Activated T-helper 1 cell treated with anti-CD3 and anti-CD28 coated beads, Interleukin-12 subunit alpha, Interleukin-12 subunit beta, Interleukin-2, Interleukin-4 antibody, amounts not matched to agents 30 ng/mL and 10 ng/mL and 1 ng/mL, durations not matched to agents 14 hours and 24 hours and 36 hours (primary cell): ENCODE results near the gene CSNK2A3. TPM values are rescaled to one million over a fixed set of nuclear protein-coding genes. Genes with fewer than 3 reads are reported as not detected.

Experiments used
- DNase-seq: peaks from one replicate; pipeline ENCODE4 v3.0.0; 2021; ENCODE audit warnings: low spot score
- H3K27ac Mint-ChIP-seq: one replicate; pipeline ENCODE4 v1.8.0; 2021; ENCODE audit warnings: mild to moderate bottlenecking, mixed read lengths
- H3K27me3 Mint-ChIP-seq: one replicate; pipeline ENCODE4 v1.8.0; 2022; ENCODE audit warnings: mild to moderate bottlenecking, moderate library complexity, mixed read lengths; ENCODE audit not compliant: insufficient read depth
- H3K36me3 Mint-ChIP-seq: one replicate; pipeline ENCODE4 v1.8.0; 2021; ENCODE audit warnings: low read depth, mixed read lengths
- H3K4me1 Mint-ChIP-seq: one replicate; pipeline ENCODE4 v1.8.0; 2021; ENCODE audit warnings: low read depth, mixed read lengths
- H3K4me3 Mint-ChIP-seq: one replicate; pipeline ENCODE4 v1.8.0; 2021; ENCODE audit warnings: mild to moderate bottlenecking, moderate library complexity, mixed read lengths
- H3K9me3 Mint-ChIP-seq: one replicate; pipeline ENCODE4 v1.8.0; 2021; ENCODE audit warnings: mixed read lengths
- intact Hi-C: fragments of 100-400 bp; cut with micrococcal nuclease; formaldehyde crosslinking; loops from one replicate; pipeline ENCODE4 v1.15.1; 2024
- total RNA-seq: library from RNA; stranded (reverse); gene quantifications from 2 replicates; pipeline ENCODE4 v1.2.3, GENCODE V29; 2022

CSNK2A3 gene
- total RNA-seq, 1 donor from 2014 or later = 1.2 TPM

- intact Hi-C loops = no loop called here
- peaks cover 7% of the 10 kb centered on the region for H3K4me1 Mint-ChIP-seq
- no peaks in the 10 kb centered on the region for H3K36me3 Mint-ChIP-seq
Measured at GRCh38 chr11:11347592-11347991, 5.5 kb downstream of the CSNK2A3 start.

DNA sequence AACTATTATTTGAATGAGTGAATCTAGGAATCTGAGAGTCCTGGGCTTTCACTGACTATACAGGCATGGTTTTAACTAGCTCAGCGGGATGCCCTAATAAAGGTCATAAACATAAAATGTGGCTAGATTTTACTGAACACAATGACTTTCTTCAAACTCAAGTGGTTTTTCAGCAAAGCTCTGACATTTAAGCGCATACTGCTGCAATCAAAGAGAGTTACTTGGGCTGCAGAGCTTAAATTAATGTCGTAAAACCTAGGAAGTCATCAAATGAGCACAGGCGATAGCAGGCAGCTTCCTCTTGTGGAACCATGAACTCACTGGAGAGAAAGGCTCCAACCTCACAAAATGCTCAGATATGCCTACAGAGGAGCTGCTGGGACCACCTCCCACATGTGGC is 6.7 kb downstream of the CSNK2A3 start:
- H3K4me1 Mint-ChIP-seq = peaks cover 7% of the 10 kb centered on the region
- no peak for DNase-seq
- no peak overlapping the region for H3K4me3 Mint-ChIP-seq
- H3K27me3 Mint-ChIP-seq = no peaks in the 10 kb centered on the region
- H3K9me3 Mint-ChIP-seq = no peaks in the 10 kb centered on the region
- H3K36me3 Mint-ChIP-seq = no peaks in the 10 kb centered on the region
- H3K27ac Mint-ChIP-seq = no peak overlapping the region
- intact Hi-C loops = no loop called here

More at GRCh38 chr11:11347592-11347991, 5.5 kb downstream of the CSNK2A3 start:
- no peak for DNase-seq
- H3K27ac Mint-ChIP-seq = no peak overlapping the region
- H3K27me3 Mint-ChIP-seq = no peaks in the 10 kb centered on the region
- no peaks in the 10 kb centered on the region for H3K9me3 Mint-ChIP-seq
- H3K4me3 Mint-ChIP-seq = no peak overlapping the region

- Mint-ChIP-seq H3K9me3 (no peaks in the 10 kb centered on the region), H3K4me3 (no peak overlapping the region), H3K4me1 (peaks cover 7% of the 10 kb centered on the region), H3K36me3 (no peaks in the 10 kb centered on the region), H3K27me3 (no peaks in the 10 kb centered on the region), H3K27ac (no peak overlapping the region)
- DNase-seq = no peak
- intact Hi-C loops = no loop called here
Measured at GRCh38 chr11:11345099-11345498, 8.0 kb downstream of the CSNK2A3 start.

DNA sequence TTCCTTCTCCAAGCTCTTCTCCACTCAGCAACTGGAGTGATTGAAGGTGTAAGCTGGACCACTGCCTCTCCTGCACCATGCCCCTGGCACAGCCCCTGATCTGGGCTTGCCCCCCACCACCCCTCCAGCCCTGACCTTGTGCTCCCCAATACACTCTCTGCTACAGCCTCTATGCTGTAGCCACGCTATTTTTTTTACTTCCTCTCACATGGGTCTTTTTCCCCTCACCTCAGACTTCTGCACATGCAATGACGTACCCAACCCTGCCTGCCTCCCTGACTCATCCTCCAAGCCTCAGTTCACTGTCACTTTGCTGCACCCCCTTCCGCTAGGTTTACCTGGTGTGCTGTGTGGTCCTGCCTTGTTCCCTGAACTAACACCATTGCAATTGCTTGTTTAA is 9.0 kb downstream of the CSNK2A3 start:
- H3K36me3 Mint-ChIP-seq = no peaks in the 10 kb centered on the region
- no peaks in the 10 kb centered on the region for H3K9me3 Mint-ChIP-seq
- no peak overlapping the region for H3K27ac Mint-ChIP-seq
- DNase-seq = no peak
- intact Hi-C loops = no loop called here
- no peak overlapping the region for H3K4me3 Mint-ChIP-seq
- peaks cover 7% of the 10 kb centered on the region for H3K4me1 Mint-ChIP-seq
- H3K27me3 Mint-ChIP-seq = no peaks in the 10 kb centered on the region

DNA sequence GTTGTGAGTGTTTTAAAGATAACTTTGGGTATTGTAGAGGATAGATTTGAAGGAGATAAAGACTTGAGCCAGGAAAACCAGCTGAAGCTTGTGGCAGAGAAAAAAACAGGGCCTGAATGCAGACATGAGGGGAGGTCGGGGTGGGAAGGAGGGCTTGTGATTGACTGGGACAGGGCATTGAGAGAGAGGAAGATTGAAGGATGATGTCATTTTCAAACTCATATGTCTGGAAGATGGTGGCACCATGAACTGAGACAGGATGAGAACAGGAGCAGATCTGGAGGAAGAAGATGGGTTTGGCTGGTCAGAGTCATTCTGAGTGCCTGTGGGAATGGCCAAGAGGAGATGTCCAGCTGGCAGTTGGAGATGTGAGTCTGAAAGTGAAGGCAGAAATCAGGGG is 14.7 kb downstream of the CSNK2A3 start:
- DNase-seq = no peak
- H3K27ac Mint-ChIP-seq = no peak overlapping the region
- no peaks in the 10 kb centered on the region for H3K9me3 Mint-ChIP-seq
- intact Hi-C loops = no loop called here
- peaks cover 4% of the 10 kb centered on the region for H3K27me3 Mint-ChIP-seq
- H3K36me3 Mint-ChIP-seq = no peaks in the 10 kb centered on the region
- no peaks in the 10 kb centered on the region for H3K4me1 Mint-ChIP-seq
- no peak overlapping the region for H3K4me3 Mint-ChIP-seq

- Mint-ChIP-seq H3K4me3 (no peak overlapping the region), H3K27ac (no peak overlapping the region)
- intact Hi-C loops = no loop called here
Measured at GRCh38 chr11:11336664-11337063, 16.4 kb downstream of the CSNK2A3 start.

DNA sequence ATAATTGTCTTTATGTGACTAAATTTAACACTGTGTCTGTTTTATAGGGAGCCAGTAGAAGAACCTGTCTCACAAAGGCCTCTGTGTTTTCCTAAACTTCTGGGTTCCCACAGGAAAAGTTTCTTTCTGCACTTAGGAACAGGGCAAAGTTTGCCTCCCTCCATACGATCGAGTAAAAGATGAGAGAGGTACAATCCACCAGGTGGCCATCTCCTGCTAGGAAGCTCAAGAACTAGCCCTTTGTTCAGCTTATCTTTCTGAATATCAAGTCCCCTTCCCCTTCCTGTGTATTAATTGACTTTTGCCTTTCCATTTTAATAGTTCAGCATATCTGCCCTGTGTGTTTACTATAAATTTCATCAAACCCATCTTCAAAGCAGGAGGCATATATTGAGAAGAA is 18.0 kb downstream of the CSNK2A3 start:
- no peak for DNase-seq
- intact Hi-C loops = no loop called here
- H3K4me3 Mint-ChIP-seq = no peak overlapping the region
- H3K9me3 Mint-ChIP-seq = no peaks in the 10 kb centered on the region
- H3K27ac Mint-ChIP-seq = no peak overlapping the region
- H3K36me3 Mint-ChIP-seq = no peaks in the 10 kb centered on the region
- peaks cover 4% of the 10 kb centered on the region for H3K27me3 Mint-ChIP-seq
- H3K4me1 Mint-ChIP-seq = no peaks in the 10 kb centered on the region

More at GRCh38 chr11:11336664-11337063, 16.4 kb downstream of the CSNK2A3 start:
- Mint-ChIP-seq H3K27me3 (peaks cover 4% of the 10 kb centered on the region), H3K36me3 (no peaks in the 10 kb centered on the region), H3K9me3 (no peaks in the 10 kb centered on the region), H3K4me1 (no peaks in the 10 kb centered on the region)
- no peak for DNase-seq

GRCh38 chr11:11334607-11335006 is 18.4 kb downstream of the CSNK2A3 start:
- H3K4me1 Mint-ChIP-seq = no peaks in the 10 kb centered on the region
- H3K9me3 Mint-ChIP-seq = no peaks in the 10 kb centered on the region
- H3K36me3 Mint-ChIP-seq = no peaks in the 10 kb centered on the region
- DNase-seq = no peak
- H3K27ac Mint-ChIP-seq = no peak overlapping the region
- no peak overlapping the region for H3K4me3 Mint-ChIP-seq
- intact Hi-C loops = no loop called here
- peaks cover 4% of the 10 kb centered on the region for H3K27me3 Mint-ChIP-seq

DNA sequence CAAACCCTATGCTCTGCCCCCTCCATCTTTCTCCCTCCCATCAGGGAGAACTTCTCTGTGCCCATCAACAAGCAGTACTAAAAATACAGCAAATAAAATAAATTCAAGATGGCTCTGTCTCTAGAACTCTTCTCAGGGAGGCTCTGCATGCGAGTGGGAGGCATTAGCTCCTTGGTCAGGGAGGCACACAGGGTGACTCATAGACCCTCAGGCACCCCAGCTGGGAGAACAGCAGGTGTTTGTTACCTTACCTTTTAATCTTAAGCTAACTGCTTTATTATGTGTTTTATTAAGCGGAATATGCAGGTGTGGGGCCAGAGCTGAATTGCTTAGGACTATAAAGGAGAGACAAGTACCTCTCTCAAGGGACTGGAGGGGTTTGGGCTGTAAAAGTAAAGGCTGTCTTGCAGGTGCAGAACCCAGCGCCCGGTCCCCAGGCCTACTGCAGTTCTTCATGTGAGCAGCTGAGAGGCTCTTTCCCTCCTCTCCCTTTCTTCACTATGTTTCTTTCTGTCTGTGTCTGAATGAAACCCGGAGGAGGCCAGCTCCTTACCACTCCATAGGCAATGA is 20.8 kb downstream of the CSNK2A3 start:
- no peaks in the 10 kb centered on the region for H3K9me3 Mint-ChIP-seq

DNA sequence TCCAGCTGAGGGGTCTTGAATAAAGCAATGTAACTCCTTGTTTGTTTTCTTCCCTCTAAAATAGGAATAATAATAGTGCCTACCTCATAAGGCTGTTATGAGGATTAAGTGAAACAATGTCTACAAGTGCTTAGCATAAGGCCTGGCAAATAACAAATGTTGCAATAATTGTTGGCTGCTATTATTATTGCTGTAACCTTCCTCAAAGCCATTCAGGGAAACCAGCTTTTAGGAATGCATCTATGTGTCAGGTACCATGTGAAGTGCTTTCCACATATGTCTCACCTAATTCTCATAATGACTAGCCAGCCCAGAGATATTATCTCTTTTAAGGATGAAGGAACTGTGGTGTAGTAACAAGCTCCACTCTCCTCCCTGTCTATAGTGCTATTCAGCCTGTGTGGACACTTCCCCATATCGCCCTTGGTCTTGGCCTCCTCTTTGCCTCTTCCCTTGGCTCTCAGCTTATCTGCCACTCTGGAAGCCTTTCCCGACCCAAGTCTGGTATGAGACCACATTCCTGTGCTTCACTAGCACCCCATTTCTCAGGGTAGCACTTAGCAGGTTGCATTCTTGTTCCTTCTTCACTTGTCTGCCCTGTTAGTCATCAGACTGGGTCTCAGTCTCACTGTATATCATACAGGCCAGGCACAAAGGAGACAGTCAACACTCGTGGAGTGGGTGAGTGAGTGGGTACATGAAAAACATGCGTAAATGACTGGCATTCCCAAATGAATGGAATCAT is 23.8 kb downstream of the CSNK2A3 start:
- intact Hi-C loops = no loop called here
- Mint-ChIP-seq H3K27me3 (no peaks in the 10 kb centered on the region), H3K4me1 (no peaks in the 10 kb centered on the region), H3K36me3 (peaks cover 2% of the 10 kb centered on the region), H3K9me3 (no peaks in the 10 kb centered on the region), H3K4me3 (no peak overlapping the region), H3K27ac (no peak overlapping the region)
- no peak for DNase-seq

More for the DNA sequence above, 20.8 kb downstream of the CSNK2A3 start:
- no peak for DNase-seq
- Mint-ChIP-seq H3K27ac (no peak overlapping the region), H3K27me3 (peaks cover 1% of the 10 kb centered on the region), H3K4me3 (no peak overlapping the region), H3K36me3 (no peaks in the 10 kb centered on the region), H3K4me1 (no peaks in the 10 kb centered on the region)
- intact Hi-C loops = no loop called here

DNA sequence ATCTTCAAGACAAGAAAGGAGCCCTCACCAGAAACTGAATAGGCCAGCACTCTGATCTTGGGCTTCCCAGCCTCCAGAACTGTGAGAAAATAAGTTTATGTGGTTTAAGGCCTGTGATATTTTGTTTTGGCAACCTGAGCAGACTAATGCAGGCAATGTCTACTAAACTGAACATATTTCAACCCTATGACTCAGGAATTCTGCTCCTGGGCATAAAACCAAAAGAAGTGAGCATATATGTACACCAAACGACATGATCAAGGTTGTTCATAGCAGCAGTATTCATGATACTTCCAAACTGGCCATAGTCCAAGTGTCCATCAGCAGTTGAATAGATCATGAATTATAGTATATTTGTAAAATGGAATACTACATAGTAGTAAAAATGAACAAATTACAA is 29.0 kb downstream of the CSNK2A3 start:
- H3K9me3 Mint-ChIP-seq = no peaks in the 10 kb centered on the region
- no peaks in the 10 kb centered on the region for H3K4me1 Mint-ChIP-seq
- H3K27ac Mint-ChIP-seq = no peak overlapping the region
- no peaks in the 10 kb centered on the region for H3K27me3 Mint-ChIP-seq
- no peak overlapping the region for H3K4me3 Mint-ChIP-seq
- peaks cover 2% of the 10 kb centered on the region for H3K36me3 Mint-ChIP-seq
- intact Hi-C loops = no loop called here
- DNase-seq = no peak

DNA sequence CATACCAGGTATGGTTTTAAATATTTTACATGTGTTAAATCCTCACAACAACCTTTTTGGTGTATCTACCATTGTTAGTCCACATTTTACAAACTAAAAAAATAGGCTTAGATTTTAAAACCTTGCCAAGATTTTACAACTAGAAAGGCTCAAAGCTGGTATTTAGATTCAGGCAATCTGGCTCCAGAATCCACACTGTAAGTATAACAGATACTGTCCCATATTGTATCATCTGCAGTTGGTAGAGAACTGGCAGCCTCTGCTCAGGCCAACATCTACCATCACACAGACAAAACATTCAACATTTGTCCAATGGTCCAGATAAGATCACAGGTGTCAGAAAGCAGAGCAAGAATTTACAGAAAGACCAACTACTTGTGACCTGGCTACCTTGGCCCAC is 30.9 kb downstream of the CSNK2A3 start:
- Mint-ChIP-seq H3K36me3 (peaks cover 2% of the 10 kb centered on the region), H3K27ac (no peak overlapping the region), H3K9me3 (no peaks in the 10 kb centered on the region), H3K4me3 (no peak overlapping the region), H3K4me1 (no peaks in the 10 kb centered on the region), H3K27me3 (no peaks in the 10 kb centered on the region)
- intact Hi-C loops = no loop called here
- no peak for DNase-seq

GRCh38 chr11:11320825-11321224 is 32.2 kb downstream of the CSNK2A3 start:
- Mint-ChIP-seq H3K9me3 (no peaks in the 10 kb centered on the region), H3K4me3 (no peak overlapping the region), H3K27ac (no peak overlapping the region), H3K36me3 (peaks cover 2% of the 10 kb centered on the region), H3K27me3 (no peaks in the 10 kb centered on the region), H3K4me1 (no peaks in the 10 kb centered on the region)
- intact Hi-C loops = no loop called here
- DNase-seq = no peak
